HT1080 (cell line): Measurements from ENCODE around the gene SKP2. TPM values are rescaled to one million over a fixed set of nuclear protein-coding genes. Genes with fewer than 3 reads are reported as not detected.
A peak's percentile ranks its signal among the peaks of the same experiment; 100 is the strongest.
"Not testable (repeated sequence)": the region's sequence is repeated elsewhere in the genome, so short reads cannot be mapped to it uniquely, and the experiment has no call there.

ENCODE experiments used
- DNase-seq: peaks from one replicate; pipeline ENCODE4 v3.0.0-alpha.2; 2015; ENCODE audit warnings: low read depth
- small RNA-seq: library from RNA; depleted of rRNA; stranded (forward); fragments of <200 nt; gene quantifications from one replicate; pipeline ENCODE3, GENCODE V24; 2014
- total RNA-seq: library from RNA; depleted of rRNA; stranded (reverse); fragments of >200 nt; shearing (Covaris generic); gene quantifications from 2 replicates; pipeline ENCODE4 v1.2.3, GENCODE V29; 2014; rRNA removed

The SKP2 gene
- total RNA-seq, 1 experiment from 2014 or later = 84.1 TPM

GRCh38 chr5:36198783-36199182 is 46.9 kb downstream of the SKP2 start:
- not testable (repeated sequence) for DNase-seq

GRCh38 chr5:36199620-36200019 is 47.7 kb downstream of the SKP2 start:
- no peak for DNase-seq

GRCh38 chr5:36200513-36200912 is 48.6 kb downstream of the SKP2 start:
- peak; percentile 60 for DNase-seq

- DNase-seq = peak; percentile 36
These were observed 50.6 kb downstream of the SKP2 start for GRCh38 chr5:36202521-36202961.

GRCh38 chr5:36205329-36205728 is 53.4 kb downstream of the SKP2 start:
- DNase-seq = no peak

GRCh38 chr5:36206913-36207312 is 55.0 kb downstream of the SKP2 start:
- no peak for DNase-seq

- DNase-seq = no peak
These were observed 56.9 kb downstream of the SKP2 start for GRCh38 chr5:36208786-36209185.

GRCh38 chr5:36209664-36210063 is 57.8 kb downstream of the SKP2 start:
- no peak for DNase-seq

GRCh38 chr5:36214436-36214835 is 62.5 kb downstream of the SKP2 start:
- no peak for DNase-seq

- no peak for DNase-seq
These were observed 64.0 kb downstream of the SKP2 start for GRCh38 chr5:36215910-36216309.

- DNase-seq = no peak
These were observed 65.7 kb downstream of the SKP2 start for GRCh38 chr5:36217567-36217966.

GRCh38 chr5:36217988-36218387 is 66.1 kb downstream of the SKP2 start:
- DNase-seq = no peak

- DNase-seq = no peak
These were observed 70.7 kb downstream of the SKP2 start for GRCh38 chr5:36222620-36223019.

- no peak for DNase-seq
These were observed 75.1 kb downstream of the SKP2 start for GRCh38 chr5:36227046-36227445.

GRCh38 chr5:36228505-36228904 is 76.6 kb downstream of the SKP2 start:
- no peak for DNase-seq

- DNase-seq = no peak
These were observed 78.4 kb downstream of the SKP2 start for GRCh38 chr5:36230151-36230790.

- DNase-seq = no peak
These were observed 80.6 kb downstream of the SKP2 start for GRCh38 chr5:36232533-36232932.

Small RNAs within 50 kb of the gene (small RNA-seq; reads per million reads assigned to genes)
- 0.07 reads per million for gene MIR580
- gene RNU6-1305P = not detected

Other genes with a start within 250 kb of the SKP2 start
- 0.43 and 0.61 TPM in 2 replicates for gene CAPSL, start 213.5 kb upstream of the SKP2 start, total RNA-seq
- gene UGT3A1, start 160.7 kb upstream of the SKP2 start, total RNA-seq = not detected in 2 replicates
- not detected in 2 replicates for gene UGT3A2, start 85.2 kb upstream of the SKP2 start, total RNA-seq
- 3.9 and 8.0 TPM in 2 replicates for gene LMBRD2, start 224 bp upstream of the SKP2 start, total RNA-seq
- gene NADK2, start 89.8 kb downstream of the SKP2 start, total RNA-seq = 23.5 and 28.4 TPM in 2 replicates
- 0.18 and 0.50 TPM in 2 replicates for gene RANBP3L, start 149.8 kb downstream of the SKP2 start, total RNA-seq